ENCODE data around the gene URB2. TPM values are rescaled to one million over a fixed set of nuclear protein-coding genes. Genes with fewer than 3 reads are reported as not detected.

Gene URB2
- total and polyA plus RNA-seq, 2 experiments from 2014 or later: 7.6 to 44.3 TPM

GRCh38 chr1:229631966-229632365 lies 5.9 kb downstream of the URB2 start:
- Histone ChIP-seq H3K4me1 (ENCODE audit: insufficient read depth) (peaks cover 8% of the 10 kb centered on the region; the same call in 1 of the 2 replicates), H3K27ac (ENCODE audit: low read depth) (no peak overlapping the region), H3K9me2 (ENCODE audit: insufficient read depth) (no peaks in the 10 kb centered on the region), H3K27me3 (ENCODE audit: insufficient read depth) (no peaks in the 10 kb centered on the region), H2AFZ (no peak overlapping the region), H3K79me2 (replicated peaks; ENCODE audit: insufficient read depth) (peaks cover 88% of the 10 kb centered on the region), H3K36me3 (ENCODE audit: insufficient read depth) (peaks cover 18% of the 10 kb centered on the region), H3K4me2 (no peak overlapping the region), H3K4me3 (no peak overlapping the region), H3F3A (replicated peaks; ENCODE audit: low read depth) (no peaks in the 10 kb centered on the region), H4K20me1 (replicated peaks; ENCODE audit: insufficient read depth) (peaks cover 38% of the 10 kb centered on the region)
- no peaks in the 10 kb centered on the region for H3K27me3 Mint-ChIP-seq (ENCODE audit: insufficient read depth, low read depth, poor library complexity)
- H3K36me3 Mint-ChIP-seq (ENCODE audit: low read depth): peaks cover 62% of the 10 kb centered on the region
- peaks cover 5% of the 10 kb centered on the region; the same call in 2 of the 3 replicates for H3K4me1 Mint-ChIP-seq
- no peak for ATAC-seq
- TF ChIP-seq EZH2 (IDR thresholded peaks at IDR 0.05; ENCODE audit: low read depth, unreplicated experiment) (no peak), EZH2phosphoT487 (IDR thresholded peaks at IDR 0.05; ENCODE audit: unreplicated experiment) (no peak), ETS1 (IDR thresholded peaks at IDR 0.05) (no peak)
- H3K4me3 Mint-ChIP-seq: no peak overlapping the region
- no peaks in the 10 kb centered on the region for H3K9me3 Mint-ChIP-seq
- DNase-seq (ENCODE audit: low spot score): no peak
- no peak overlapping the region for H3K27ac Mint-ChIP-seq

GRCh38 chr1:229636042-229636441 lies 10.0 kb downstream of the URB2 start:
- H3K4me3 Mint-ChIP-seq: no peak overlapping the region
- no peaks in the 10 kb centered on the region for H3K4me1 Mint-ChIP-seq
- peaks cover 73% of the 10 kb centered on the region for H3K36me3 Mint-ChIP-seq (ENCODE audit: low read depth)
- H3K9me3 Mint-ChIP-seq: no peaks in the 10 kb centered on the region
- Histone ChIP-seq H3K4me3 (no peak overlapping the region), H3K4me1 (ENCODE audit: insufficient read depth) (no peaks in the 10 kb centered on the region), H3K9me2 (ENCODE audit: insufficient read depth) (no peaks in the 10 kb centered on the region), H3F3A (replicated peaks; ENCODE audit: low read depth) (no peaks in the 10 kb centered on the region), H3K4me2 (no peak overlapping the region), H2AFZ (no peak overlapping the region), H4K20me1 (replicated peaks; ENCODE audit: insufficient read depth) (peaks cover 20% of the 10 kb centered on the region), H3K27ac (ENCODE audit: low read depth) (no peak overlapping the region), H3K79me2 (replicated peaks; ENCODE audit: insufficient read depth) (peaks cover 88% of the 10 kb centered on the region), H3K27me3 (ENCODE audit: insufficient read depth) (no peaks in the 10 kb centered on the region), H3K36me3 (ENCODE audit: insufficient read depth) (peaks cover 24% of the 10 kb centered on the region)
- peaks cover under 1% of the 10 kb centered on the region for H3K27me3 Mint-ChIP-seq (ENCODE audit: insufficient read depth, low read depth, poor library complexity)
- ATAC-seq (no peak), DNase-seq (ENCODE audit: low spot score) (no peak)
- H3K27ac Mint-ChIP-seq: no peak overlapping the region
- TF ChIP-seq NANOG (IDR thresholded peaks at IDR 0.05; ENCODE audit: borderline replicate concordance) (no peak), ETS1 (IDR thresholded peaks at IDR 0.05) (no peak), ZNF114 (CRISPR knock-in tag; IDR thresholded peaks at IDR 0.05) (no peak), JUNB (IDR thresholded peaks at IDR 0.05; ENCODE audit: unreplicated experiment) (no peak), EZH2phosphoT487 (IDR thresholded peaks at IDR 0.05; ENCODE audit: unreplicated experiment) (no peak), REST (IDR thresholded peaks at IDR 0.05; ENCODE audit: unreplicated experiment) (no peak), ZNF462 (CRISPR knock-in tag; IDR thresholded peaks at IDR 0.05) (no peak)
